HG03442 (cell line): ENCODE data around the gene CAND2.
A peak's percentile ranks its signal among the peaks of the same experiment; 100 is the strongest.
"Not testable (repeated sequence)": the region's sequence is repeated elsewhere in the genome, so short reads cannot be mapped to it uniquely, and the experiment has no call there.

Experiments
- ATAC-seq: cut with Tn5 transposase; IDR thresholded peaks from one replicate; pipeline ENCODE4 v1.9.1; 2021; ENCODE audit warnings: mild to moderate bottlenecking, moderate library complexity; ENCODE audit not compliant: unreplicated experiment

The CAND2 gene

GRCh38 chr3:12828751-12829150 lies 32.3 kb downstream of the CAND2 start:
- ATAC-seq, result no peak

GRCh38 chr3:12829404-12829803 lies 32.9 kb downstream of the CAND2 start:
- ATAC-seq, result no peak

- ATAC-seq, result no peak
These were observed 33.7 kb downstream of the CAND2 start for GRCh38 chr3:12829886-12830784.

GRCh38 chr3:12830785-12831156 lies 34.3 kb downstream of the CAND2 start:
- no peak for ATAC-seq

GRCh38 chr3:12831301-12831866 lies 34.9 kb downstream of the CAND2 start:
- ATAC-seq, result no peak

GRCh38 chr3:12832350-12833221 lies 36.1 kb downstream of the CAND2 start:
- no peak for ATAC-seq

GRCh38 chr3:12833222-12834161 lies 37.0 kb downstream of the CAND2 start:
- ATAC-seq, result no peak

GRCh38 chr3:12835052-12835665 lies 38.7 kb downstream of the CAND2 start:
- ATAC-seq, result no peak

GRCh38 chr3:12837295-12837986 lies 41.0 kb downstream of the CAND2 start:
- no peak for ATAC-seq

- ATAC-seq, result no peak
These were observed 41.9 kb downstream of the CAND2 start for GRCh38 chr3:12838179-12838965.

GRCh38 chr3:12839156-12839946 lies 42.9 kb downstream of the CAND2 start:
- ATAC-seq, result no peak

GRCh38 chr3:12840148-12840547 lies 43.7 kb downstream of the CAND2 start:
- not testable (repeated sequence) for ATAC-seq

GRCh38 chr3:12840591-12841148 lies 44.2 kb downstream of the CAND2 start:
- ATAC-seq, result peak; percentile 32

GRCh38 chr3:12841149-12841969 lies 44.9 kb downstream of the CAND2 start, which contains the start of gene RPL32:
RPL32 (minus strand) TSS chr3:12841565; CDS start chr3:12840237, 1,328 bp downstream.
- peak; percentile 84 for ATAC-seq

GRCh38 chr3:12841970-12842328 lies 45.5 kb downstream of the CAND2 start:
- no peak for ATAC-seq

- ATAC-seq, result no peak
These were observed 46.0 kb downstream of the CAND2 start for GRCh38 chr3:12842469-12842868.

GRCh38 chr3:12845811-12846210 lies 49.3 kb downstream of the CAND2 start:
- ATAC-seq, result no peak
